Mesenchymal stem cell (in vitro differentiated cells and primary cell): ENCODE data around the gene GDI2.

Experiments used
- DNase-seq: peaks from one replicate; pipeline ENCODE4 v3.0.0-alpha.2; 2013
- H2AFZ ChIP-seq: one replicate; pipeline ENCODE4 v1.6.1; 2013; ENCODE audit warnings: low read depth, mild to moderate bottlenecking, control low read depth, inconsistent platforms, low read length, moderate library complexity
- H2AK5ac ChIP-seq: 2 replicates; pipeline ENCODE4 v1.6.1; 2013; ENCODE audit warnings: low read length, moderate library complexity, mild to moderate bottlenecking, inconsistent platforms; ENCODE audit not compliant: severe bottlenecking
- H2BK120ac ChIP-seq: one replicate; pipeline ENCODE4 v1.6.1; 2013; ENCODE audit warnings: low read depth, mild to moderate bottlenecking, inconsistent platforms, low read length, moderate library complexity
- H2BK12ac ChIP-seq, 2 experiments: one replicate each; pipeline ENCODE4 v1.6.1; 2013; ENCODE audit warnings: inconsistent platforms in 2 of 2, low read length in 2 of 2, mild to moderate bottlenecking in 2 of 2, moderate library complexity in 2 of 2, control low read depth in 1 of 2
- H2BK15ac ChIP-seq: one replicate; pipeline ENCODE4 v1.6.1; 2013; ENCODE audit warnings: mild to moderate bottlenecking, low read depth, inconsistent platforms; ENCODE audit not compliant: poor library complexity, severe bottlenecking
- H2BK5ac ChIP-seq: 2 replicates; pipeline ENCODE4 v1.6.1; 2013; ENCODE audit warnings: low read depth, mild to moderate bottlenecking, low read length, control low read depth, inconsistent platforms; ENCODE audit not compliant: poor library complexity, severe bottlenecking
- H3K14ac ChIP-seq, 2 experiments: one replicate each; pipeline ENCODE4 v1.6.1; 2013; ENCODE audit warnings: inconsistent platforms in 2 of 2, low read length in 2 of 2, control low read depth in 1 of 2, mild to moderate bottlenecking in 1 of 2, moderate library complexity in 1 of 2
- H3K18ac ChIP-seq, 2 experiments: one replicate each; pipeline ENCODE4 v1.6.1; 2013; ENCODE audit warnings: inconsistent platforms in 2 of 2, low read length in 2 of 2, control low read depth in 1 of 2, low read depth in 1 of 2, mild to moderate bottlenecking in 1 of 2
- H3K23ac ChIP-seq, 2 experiments: one replicate each; pipeline ENCODE4 v1.6.1; 2013; ENCODE audit warnings: inconsistent platforms in 2 of 2, low read length in 2 of 2, mild to moderate bottlenecking in 2 of 2, moderate library complexity in 2 of 2, control low read depth in 1 of 2
- H3K27ac ChIP-seq: 2 replicates; pipeline ENCODE4 v1.5.1; 2013; ENCODE audit warnings: mild to moderate bottlenecking, moderate library complexity, low read length, control low read depth, inconsistent platforms; ENCODE audit not compliant: poor library complexity, severe bottlenecking
- H3K27me3 ChIP-seq, 2 experiments: 2 replicates each; pipeline versions ENCODE4 v1.6.1 to v1.7.0; 2013; ENCODE audit warnings: low read length in 2 of 2, mild to moderate bottlenecking in 2 of 2, moderate library complexity in 2 of 2, control low read depth in 1 of 2, inconsistent platforms in 1 of 2; ENCODE audit not compliant: control insufficient read depth in 1 of 2, insufficient read depth in 1 of 2
- H3K36me3 ChIP-seq, 2 experiments: 2 replicates each; pipeline versions ENCODE4 v1.6.1 to v1.7.0; 2013; ENCODE audit warnings: low read length in 2 of 2, control low read depth in 1 of 2, inconsistent platforms in 1 of 2, low read depth in 1 of 2, mild to moderate bottlenecking in 1 of 2; ENCODE audit not compliant: insufficient read depth in 2 of 2, control insufficient read depth in 1 of 2
- H3K4ac ChIP-seq, 2 experiments: one replicate each; pipeline ENCODE4 v1.6.1; 2013; ENCODE audit warnings: inconsistent platforms in 2 of 2, low read length in 2 of 2, mild to moderate bottlenecking in 2 of 2, moderate library complexity in 2 of 2, control low read depth in 1 of 2, low read depth in 1 of 2
- H3K4me1 ChIP-seq: 2 replicates; pipeline ENCODE4 v1.6.1; 2013; ENCODE audit warnings: low read depth, low read length, control low read depth; ENCODE audit not compliant: control insufficient read depth, insufficient read depth
- H3K4me2 ChIP-seq: 2 replicates; pipeline ENCODE4 v1.6.1; 2013; ENCODE audit warnings: low read length, mild to moderate bottlenecking, inconsistent platforms; ENCODE audit not compliant: poor library complexity, severe bottlenecking
- H3K4me3 ChIP-seq, 2 experiments: 2 replicates each; pipeline versions ENCODE4 v1.5.1 to v1.7.0; 2013; ENCODE audit warnings: low read length in 2 of 2, mild to moderate bottlenecking in 2 of 2, control low read depth in 1 of 2, low read depth in 1 of 2; ENCODE audit not compliant: insufficient read depth in 1 of 2
- H3K79me1 ChIP-seq: replicated peaks from 2 replicates; pipeline ENCODE4 v1.6.1; 2013; ENCODE audit warnings: mild to moderate bottlenecking, control low read depth, low read length, inconsistent platforms; ENCODE audit not compliant: poor library complexity, severe bottlenecking
- H3K9ac ChIP-seq: 2 replicates; pipeline ENCODE4 v1.7.0; 2013; ENCODE audit warnings: mild to moderate bottlenecking, low read length, moderate library complexity
- H3K9me3 ChIP-seq: 2 replicates; pipeline ENCODE4 v1.7.0; 2013; ENCODE audit warnings: mild to moderate bottlenecking, low read length; ENCODE audit not compliant: control insufficient read depth
- H4K8ac ChIP-seq: one replicate; pipeline ENCODE4 v1.6.1; 2013; ENCODE audit warnings: inconsistent platforms, mild to moderate bottlenecking, low read length, moderate library complexity
- H4K91ac ChIP-seq: one replicate; pipeline ENCODE4 v1.6.1; 2013; ENCODE audit warnings: mild to moderate bottlenecking, low read length, inconsistent platforms
- WGBS: methylation state at CpG from one replicate; pipeline ENCODE4 v1.1.7; 2013; ENCODE audit warnings: mixed read lengths; 5-methylcytosine and 5-hydroxymethylcytosine counted together

The GDI2 gene

DNA sequence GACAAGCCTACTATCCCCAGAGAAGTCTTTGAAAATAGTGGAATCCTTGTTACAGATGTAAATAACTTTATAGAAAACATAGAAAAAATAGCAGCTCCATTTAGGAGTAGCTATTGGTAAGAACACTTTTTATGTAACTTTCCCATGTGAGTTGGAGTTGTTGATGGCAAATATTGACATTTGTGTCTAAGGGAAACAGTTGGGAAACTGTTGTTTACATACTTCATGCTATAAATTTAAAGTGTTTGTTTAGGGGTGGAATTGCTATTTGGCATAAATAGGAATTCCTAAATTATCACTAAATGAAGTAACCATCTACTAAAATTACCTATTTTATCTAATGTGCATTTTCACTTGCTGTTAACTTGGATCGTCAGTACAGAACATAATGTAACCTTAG is 50.7 kb downstream of the GDI2 start:
- no peak overlapping the region for H3K9ac ChIP-seq
- no peak overlapping the region for H3K4me2 ChIP-seq
- no peak overlapping the region for H3K27ac ChIP-seq
- H2BK12ac ChIP-seq: no peak overlapping the region
- no peak overlapping the region for H2BK120ac ChIP-seq
- peaks cover 33 to 100% of the 10 kb centered on the region in 2 experiments for H3K36me3 ChIP-seq
- no peaks in the 10 kb centered on the region for H3K27me3 ChIP-seq
- H2AFZ ChIP-seq: no peak overlapping the region
- no peak overlapping the region for H4K91ac ChIP-seq
- no peak overlapping the region for H3K23ac ChIP-seq
- no peak overlapping the region for H2BK15ac ChIP-seq
- no peak overlapping the region for H3K14ac ChIP-seq
- H3K18ac ChIP-seq: no peak overlapping the region
- WGBS: 100% methylated on average over 1 of the region's 1 CpG
- H3K4ac ChIP-seq: no peak overlapping the region
- peak; percentile 10 for DNase-seq
- H3K9me3 ChIP-seq: no peaks in the 10 kb centered on the region
- H3K4me3 ChIP-seq: no peak overlapping the region
- no peak overlapping the region for H2AK5ac ChIP-seq
- H3K4me1 ChIP-seq: no peaks in the 10 kb centered on the region
- H4K8ac ChIP-seq: no peak overlapping the region
- H2BK5ac ChIP-seq: no peak overlapping the region
- H3K79me1 ChIP-seq: peaks cover 13% of the 10 kb centered on the region

DNA sequence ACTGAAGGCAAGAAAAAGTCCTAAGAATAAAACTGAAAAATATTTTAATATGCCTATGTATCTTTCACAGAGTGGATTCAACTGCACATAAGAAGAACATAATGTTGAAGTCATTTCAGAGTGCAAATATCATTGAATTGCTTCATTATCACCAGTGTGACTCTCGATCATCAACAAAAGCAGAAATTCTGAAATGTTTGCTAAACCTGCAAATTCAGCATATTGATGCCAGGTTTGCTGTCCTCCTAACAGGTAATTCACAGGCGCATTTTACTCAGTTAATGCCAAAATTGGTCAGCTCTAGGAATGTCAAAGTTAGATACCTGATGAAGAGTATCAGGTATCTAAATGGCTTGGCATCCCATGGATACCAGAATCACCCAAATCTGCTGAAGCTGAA is 52.0 kb downstream of the GDI2 start:
- H3K27ac ChIP-seq: no peak overlapping the region
- no peak overlapping the region for H2AFZ ChIP-seq
- no peaks in the 10 kb centered on the region for H3K4me1 ChIP-seq
- no peak overlapping the region for H3K14ac ChIP-seq
- no peak overlapping the region for H2BK15ac ChIP-seq
- H2BK120ac ChIP-seq: no peak overlapping the region
- H3K18ac ChIP-seq: no peak overlapping the region
- no peak overlapping the region for H2AK5ac ChIP-seq
- no peak overlapping the region for H4K8ac ChIP-seq
- DNase-seq: no peak
- no peak overlapping the region for H2BK12ac ChIP-seq
- H3K27me3 ChIP-seq: no peaks in the 10 kb centered on the region
- peaks cover 29 to 100% of the 10 kb centered on the region in 2 experiments for H3K36me3 ChIP-seq
- no peak overlapping the region for H3K23ac ChIP-seq
- H3K79me1 ChIP-seq: peaks cover 10% of the 10 kb centered on the region
- H3K4ac ChIP-seq: no peak overlapping the region
- H3K9me3 ChIP-seq: no peaks in the 10 kb centered on the region
- no peak overlapping the region for H3K4me3 ChIP-seq
- no peak overlapping the region for H3K4me2 ChIP-seq
- H4K91ac ChIP-seq: no peak overlapping the region
- WGBS: 100% methylated on average over 2 of the region's 2 CpGs
- no peak overlapping the region for H3K9ac ChIP-seq
- H2BK5ac ChIP-seq: no peak overlapping the region

DNA sequence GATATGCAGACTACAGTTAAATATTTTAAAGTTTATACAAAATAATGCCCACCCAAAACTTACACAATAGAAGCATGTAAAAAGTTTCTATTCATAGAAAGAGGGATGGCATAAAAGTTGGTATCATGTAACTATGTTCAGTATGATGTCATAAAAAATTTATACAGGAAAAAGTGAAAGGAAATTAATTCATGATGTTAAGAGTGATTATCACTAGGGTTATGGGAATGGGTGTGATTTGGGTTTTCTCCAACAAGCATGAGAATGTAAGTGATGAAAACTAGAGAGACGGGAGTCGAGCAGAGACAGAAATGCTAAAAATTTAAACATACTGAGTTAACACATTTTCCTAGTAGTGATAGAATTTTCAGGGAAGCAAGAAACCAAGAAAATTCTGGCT is 52.7 kb downstream of the GDI2 start:
- H3K4me2 ChIP-seq: no peak overlapping the region
- H3K4me1 ChIP-seq: no peaks in the 10 kb centered on the region

DNA sequence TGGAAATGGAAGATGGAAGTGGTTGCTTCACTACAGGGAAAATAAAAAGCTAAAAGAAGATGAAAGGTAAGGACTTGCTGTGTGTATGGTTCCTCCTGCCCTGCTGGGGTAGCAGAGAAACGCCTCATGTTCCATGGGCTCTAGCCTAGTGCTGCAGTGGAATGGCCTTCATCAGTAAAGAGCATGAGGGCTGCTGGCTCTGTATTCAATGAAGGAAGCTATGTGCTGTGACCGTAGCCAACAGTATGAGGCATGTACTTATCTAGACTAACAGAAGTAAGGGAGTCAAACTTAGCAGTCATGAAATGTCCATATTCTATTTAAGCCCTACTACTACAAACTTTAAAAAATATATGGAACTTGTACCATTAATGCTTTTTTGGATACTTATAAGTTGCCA is 54.3 kb downstream of the GDI2 start:
- Histone ChIP-seq H3K4me1 (no peaks in the 10 kb centered on the region), H2BK15ac (no peak overlapping the region), H3K23ac (no peak overlapping the region), H2BK5ac (no peak overlapping the region), H4K91ac (no peak overlapping the region), H3K14ac (no peak overlapping the region), H3K4ac (no peak overlapping the region), H3K79me1 (peaks cover 8% of the 10 kb centered on the region), H3K18ac (no peak overlapping the region), H3K9me3 (no peaks in the 10 kb centered on the region), H3K4me3 (no peak overlapping the region), H2AFZ (no peak overlapping the region), H3K27me3 (no peaks in the 10 kb centered on the region), H3K36me3 (peaks cover 24 to 86% of the 10 kb centered on the region in 2 experiments), H2BK120ac (no peak overlapping the region), H3K27ac (no peak overlapping the region), H3K4me2 (no peak overlapping the region), H4K8ac (no peak overlapping the region), H3K9ac (no peak overlapping the region), H2AK5ac (no peak overlapping the region), H2BK12ac (no peak overlapping the region)
- DNase-seq: no peak
- 100% methylated on average over 1 of the region's 2 CpGs for WGBS

More for the DNA sequence above, 52.7 kb downstream of the GDI2 start:
- no peak overlapping the region for H3K18ac ChIP-seq
- H4K91ac ChIP-seq: no peak overlapping the region
- H2AFZ ChIP-seq: no peak overlapping the region
- H2BK120ac ChIP-seq: no peak overlapping the region
- H3K9me3 ChIP-seq: no peaks in the 10 kb centered on the region
- DNase-seq: no peak
- H3K23ac ChIP-seq: no peak overlapping the region
- H3K27ac ChIP-seq: no peak overlapping the region
- no peak overlapping the region for H2BK12ac ChIP-seq
- H3K9ac ChIP-seq: no peak overlapping the region
- peaks cover 29 to 100% of the 10 kb centered on the region in 2 experiments for H3K36me3 ChIP-seq
- no peak overlapping the region for H2BK5ac ChIP-seq
- no peaks in the 10 kb centered on the region for H3K27me3 ChIP-seq
- peaks cover 12% of the 10 kb centered on the region for H3K79me1 ChIP-seq
- H2BK15ac ChIP-seq: no peak overlapping the region
- H3K4me3 ChIP-seq: no peak overlapping the region
- WGBS: no CpG with 5 or more reads among the region's 2 CpGs
- no peak overlapping the region for H2AK5ac ChIP-seq
- no peak overlapping the region for H4K8ac ChIP-seq
- no peak overlapping the region for H3K14ac ChIP-seq
- no peak overlapping the region for H3K4ac ChIP-seq
